ENCODE data around the gene TCTN3.
A peak's percentile ranks its signal among the peaks of the same experiment; 100 is the strongest.
"Not testable (repeated sequence)": the region's sequence is repeated elsewhere in the genome, so short reads cannot be mapped to it uniquely, and the experiment has no call there.

The TCTN3 gene

DNA sequence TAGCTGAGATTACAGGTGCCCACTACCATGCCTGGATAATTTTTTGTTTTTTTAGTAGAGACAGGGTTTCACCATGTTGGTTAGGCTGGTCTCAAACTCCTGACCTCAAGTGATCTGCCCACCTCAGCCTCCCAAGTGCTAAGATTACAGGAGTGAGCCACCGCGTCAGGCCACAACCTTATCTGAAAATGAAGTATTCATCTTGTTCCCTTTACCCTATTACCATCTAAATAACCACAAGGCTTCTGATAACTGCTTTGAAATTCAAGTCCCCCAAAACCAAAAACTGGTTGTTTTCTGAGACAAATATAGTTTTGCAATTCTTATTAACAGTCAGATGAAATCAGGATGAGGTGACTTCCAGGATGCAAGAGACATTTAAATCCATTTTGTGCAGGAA lies 2.4 kb downstream of the TCTN3 start:
- DNase-seq: no peak

DNA sequence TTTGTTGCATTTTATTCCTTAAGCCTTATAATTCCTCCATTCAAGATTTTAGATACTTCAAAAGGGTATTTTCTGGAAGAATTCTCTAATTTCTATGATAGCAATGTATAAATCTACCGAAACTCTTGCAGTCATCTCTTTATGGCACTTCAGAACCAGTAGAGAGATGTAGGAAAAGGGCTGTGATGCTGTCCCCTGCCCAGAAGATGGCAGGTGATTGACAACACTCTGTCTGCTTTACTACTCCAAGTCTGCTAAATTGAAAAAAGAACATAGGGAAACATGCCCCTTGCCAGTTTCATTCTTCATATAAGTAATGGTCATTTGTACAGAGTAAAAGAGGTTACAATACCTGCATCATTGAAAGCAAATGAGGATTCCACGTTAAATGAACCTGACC lies 5.1 kb downstream of the TCTN3 start:
- DNase-seq: no peak

GRCh38 chr10:95683966-95684365 lies 9.8 kb downstream of the TCTN3 start:
- DNase-seq: no peak

GRCh38 chr10:95675403-95676116 lies 18.2 kb downstream of the TCTN3 start:
- DNase-seq: no peak

DNA sequence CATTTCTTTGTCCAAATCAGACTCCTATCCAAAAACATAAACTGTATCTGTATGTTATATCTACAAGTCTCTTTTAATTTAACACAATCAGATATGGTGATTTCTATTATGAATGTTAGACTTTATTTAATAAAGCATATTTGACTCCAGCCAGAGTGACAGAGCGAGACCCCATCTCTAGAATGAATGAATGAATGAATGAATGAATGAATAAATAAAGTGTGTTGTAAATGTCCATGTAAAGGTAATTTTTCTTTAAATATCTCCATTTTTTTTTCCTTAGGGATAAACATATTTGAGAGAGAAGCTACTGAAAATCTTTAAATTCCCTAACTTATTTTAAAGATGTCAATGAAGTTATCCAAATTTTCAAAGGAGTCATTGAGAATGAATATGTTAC lies 19.1 kb downstream of the TCTN3 start:
- no peak for DNase-seq

- not testable (repeated sequence) for DNase-seq
These were observed 21.1 kb downstream of the TCTN3 start for GRCh38 chr10:95672641-95673040.

- DNase-seq: no peak
These were observed 29.2 kb downstream of the TCTN3 start for GRCh38 chr10:95664543-95664942.

DNA sequence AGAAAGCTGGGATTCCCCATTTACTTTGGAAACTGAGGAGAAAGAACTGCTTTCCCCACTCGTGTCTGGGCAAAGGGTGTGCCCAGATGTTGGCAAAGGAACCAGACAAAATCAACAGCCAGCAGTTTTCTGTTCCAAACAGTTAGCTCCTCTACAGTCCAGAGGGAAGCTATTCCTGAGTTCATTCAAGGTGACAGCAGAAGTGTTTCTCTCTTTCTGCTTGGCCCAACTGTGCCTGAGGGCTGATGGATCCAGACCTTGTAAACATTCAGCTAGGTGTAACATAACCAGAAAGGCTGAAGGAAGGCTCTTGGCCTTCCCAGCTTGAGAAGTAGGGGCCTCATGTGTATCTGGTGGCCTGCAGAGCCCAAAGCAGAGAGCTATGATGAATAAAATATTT lies 30.2 kb downstream of the TCTN3 start:
- DNase-seq: no peak

GRCh38 chr10:95661818-95662217 lies 31.9 kb downstream of the TCTN3 start:
- no peak for DNase-seq

- DNase-seq: no peak
These were observed 33.4 kb downstream of the TCTN3 start for GRCh38 chr10:95660283-95660682.

- no peak for DNase-seq
These were observed 36.5 kb downstream of the TCTN3 start for GRCh38 chr10:95657250-95657649.

GRCh38 chr10:95656291-95657164 lies 37.2 kb downstream of the TCTN3 start, which contains the start of gene ALDH18A1:
TSS of gene ALDH18A1 (minus strand) at chr10:95656711. CDS start at chr10:95653377, 3,334 bp downstream.
- peak; percentile 34 to 93 (median 83) for DNase-seq

- DNase-seq: peak in 6 of 58 donors; percentile 6 to 45 (median 32)
These were observed 38.0 kb downstream of the TCTN3 start for GRCh38 chr10:95655571-95656290.

DNA sequence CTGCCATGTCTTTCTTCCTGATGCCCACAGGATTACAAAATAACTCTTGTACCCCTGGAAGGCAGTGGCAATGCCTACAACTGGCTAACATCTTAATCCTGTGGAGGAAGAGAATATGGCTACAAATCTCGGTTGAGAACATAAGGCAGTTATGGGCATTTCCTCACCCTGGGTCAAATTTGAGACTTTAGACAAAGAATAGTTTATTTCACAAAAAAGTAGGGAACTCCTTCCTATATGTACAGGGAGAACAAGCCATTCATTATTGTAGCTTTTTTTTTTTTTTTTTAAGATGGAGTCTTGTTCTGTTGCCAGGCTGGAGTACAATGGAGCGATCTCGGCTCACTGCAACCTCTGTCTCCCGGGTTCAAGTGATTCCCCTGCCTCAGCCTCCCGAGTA lies 39.8 kb downstream of the TCTN3 start:
- no peak for DNase-seq

GRCh38 chr10:95651346-95652060 lies 42.2 kb downstream of the TCTN3 start:
- no peak for DNase-seq

DNA sequence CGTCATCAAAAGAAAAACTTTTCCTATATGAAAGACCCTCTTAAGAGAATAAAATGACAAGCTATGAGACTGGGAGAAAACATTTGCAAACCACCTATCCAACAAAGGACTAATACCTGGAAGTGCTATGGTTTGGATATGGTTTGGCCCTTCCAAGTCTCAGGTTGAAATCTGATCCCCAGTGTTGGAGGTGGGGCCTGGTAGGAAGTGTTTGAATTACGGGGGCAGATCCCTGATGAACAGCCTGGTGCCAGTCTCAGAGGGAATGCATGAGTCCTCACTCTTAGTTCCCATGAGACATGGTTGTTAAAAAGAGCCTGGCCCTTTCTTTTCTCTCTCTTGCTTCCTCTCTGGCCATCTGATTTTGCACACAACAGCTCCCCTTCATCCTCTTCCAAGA lies 43.5 kb downstream of the TCTN3 start:
- DNase-seq: no peak

GRCh38 chr10:95648138-95648537 lies 45.6 kb downstream of the TCTN3 start:
- no peak for DNase-seq

GRCh38 chr10:95646160-95646559 lies 47.6 kb downstream of the TCTN3 start:
- DNase-seq: no peak

DNA sequence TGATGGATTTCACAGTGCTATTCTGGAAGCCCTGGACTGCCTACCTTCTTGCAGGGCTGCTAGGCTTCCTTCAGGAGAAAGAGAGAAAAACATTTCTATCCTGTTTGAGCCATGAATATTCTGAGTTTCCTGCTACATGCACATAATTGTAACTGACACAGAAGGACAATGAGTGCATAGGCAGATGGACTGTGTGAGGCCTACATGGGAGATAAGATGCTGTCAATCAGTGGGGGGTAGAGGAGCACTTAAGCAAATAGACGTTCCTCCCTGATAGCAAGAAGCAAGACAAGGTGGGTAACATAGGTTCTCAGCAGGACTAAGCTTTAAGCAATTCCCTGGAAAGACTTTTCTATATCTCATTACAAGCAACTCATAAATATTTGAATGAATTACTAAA lies 48.8 kb downstream of the TCTN3 start:
- DNase-seq: no peak

GRCh38 chr10:95640891-95641315 lies 52.8 kb downstream of the TCTN3 start:
- DNase-seq: no peak

GRCh38 chr10:95637911-95638310 lies 55.8 kb downstream of the TCTN3 start:
- DNase-seq: no peak
